Neural progenitor cell (in vitro differentiated cells): ENCODE results near the gene FGF2. TPM values are rescaled to one million over a fixed set of nuclear protein-coding genes. Genes with fewer than 3 reads are reported as not detected.
A peak's percentile ranks its signal among the peaks of the same experiment; 100 is the strongest.
"Not testable (repeated sequence)": the region's sequence is repeated elsewhere in the genome, so short reads cannot be mapped to it uniquely, and the experiment has no call there.

Experiments
- DNase-seq: peaks from one replicate; pipeline ENCODE4 v3.0.0-alpha.2; 2016; ENCODE audit warnings: low spot score
- H2AFZ ChIP-seq: fragments of 200-600 bp; sonication (generic); replicated peaks from 2 replicates; pipeline ENCODE4 v1.6.1; 2016; ENCODE audit warnings: antibody characterized with exemption
- H3F3A ChIP-seq: fragments of 200-600 bp; sonication (generic); 2 replicates; pipeline ENCODE4 v1.6.1; 2016; ENCODE audit warnings: antibody characterized with exemption, low read depth
- H3K27ac ChIP-seq: fragments of 200-600 bp; sonication (generic); 2 replicates; pipeline ENCODE4 v1.5.1; 2016; ENCODE audit warnings: mild to moderate bottlenecking
- H3K27me3 ChIP-seq: fragments of 200-600 bp; sonication (generic); 2 replicates; pipeline ENCODE4 v1.6.1; 2016; ENCODE audit warnings: mild to moderate bottlenecking, moderate library complexity
- H3K36me3 ChIP-seq: fragments of 200-600 bp; sonication (generic); 2 replicates; pipeline ENCODE4 v1.5.1; 2016
- H3K4me1 ChIP-seq: fragments of 200-600 bp; sonication (generic); 2 replicates; pipeline ENCODE4 v1.6.1; 2016; ENCODE audit warnings: mixed run types
- H3K4me2 ChIP-seq: fragments of 200-600 bp; sonication (generic); 2 replicates; pipeline ENCODE4 v1.6.1; 2016
- H3K4me3 ChIP-seq: fragments of 200-600 bp; sonication (generic); 2 replicates; pipeline ENCODE4 v1.5.1; 2016
- H3K79me2 ChIP-seq: fragments of 200-600 bp; sonication (generic); 2 replicates; pipeline ENCODE4 v1.6.1; 2016; ENCODE audit warnings: low read depth
- H3K9ac ChIP-seq: fragments of 200-600 bp; sonication (generic); 2 replicates; pipeline ENCODE4 v1.6.1; 2016
- H3K9me3 ChIP-seq: fragments of 200-600 bp; sonication (generic); 2 replicates; pipeline ENCODE4 v1.5.1; 2016; ENCODE audit warnings: low read depth
- H4K20me1 ChIP-seq: fragments of 200-600 bp; sonication (generic); 2 replicates; pipeline ENCODE4 v1.6.1; 2016; ENCODE audit warnings: low read depth
- H3K27ac Mint-ChIP-seq: 3 replicates; pipeline ENCODE4 v1.8.0; 2021; ENCODE audit warnings: mixed read lengths
- H3K27me3 Mint-ChIP-seq: 2 replicates; pipeline ENCODE4 v1.8.0; 2022; ENCODE audit warnings: low read depth, mild to moderate bottlenecking, inconsistent platforms, moderate library complexity, mixed read lengths; ENCODE audit not compliant: insufficient read depth
- H3K36me3 Mint-ChIP-seq: 3 replicates; pipeline ENCODE4 v1.8.0; 2021; ENCODE audit warnings: mixed read lengths
- H3K4me1 Mint-ChIP-seq: 3 replicates; pipeline ENCODE4 v1.8.0; 2021; ENCODE audit warnings: mixed read lengths
- H3K4me3 Mint-ChIP-seq: 3 replicates; pipeline ENCODE4 v1.8.0; 2021; ENCODE audit warnings: mild to moderate bottlenecking, moderate library complexity, mixed read lengths
- H3K9me3 Mint-ChIP-seq: 3 replicates; pipeline ENCODE4 v1.8.0; 2020; ENCODE audit warnings: mixed read lengths
- EZH2 ChIP-seq: fragments of 200-600 bp; sonication (generic); IDR thresholded peaks from 2 replicates; pipeline ENCODE4 v1.6.1; 2017; ENCODE audit warnings: antibody characterized with exemption, mild to moderate bottlenecking, moderate library complexity
- EZH2phosphoT487 ChIP-seq: fragments of 200-600 bp; sonication (generic); IDR thresholded peaks from 2 replicates; pipeline ENCODE4 v1.6.1; 2017; ENCODE audit warnings: antibody characterized with exemption
- total RNA-seq: library from RNA; depleted of rRNA; stranded (reverse); fragments of >200 nt; gene quantifications from 2 replicates; pipeline ENCODE4 v1.2.3, GENCODE V29; 2015; ENCODE audit warnings: low replicate concordance
- TF ChIP-seq, protein P1 (sequence below): fragments of 200-600 bp; sonication (generic); IDR thresholded peaks from 2 replicates; pipeline ENCODE4 v1.5.1; 2017; ENCODE audit warnings: antibody characterized with exemption, mild to moderate bottlenecking

The FGF2 gene
- total RNA-seq, 1 donor from 2014 or later: 43.8 TPM

DNA sequence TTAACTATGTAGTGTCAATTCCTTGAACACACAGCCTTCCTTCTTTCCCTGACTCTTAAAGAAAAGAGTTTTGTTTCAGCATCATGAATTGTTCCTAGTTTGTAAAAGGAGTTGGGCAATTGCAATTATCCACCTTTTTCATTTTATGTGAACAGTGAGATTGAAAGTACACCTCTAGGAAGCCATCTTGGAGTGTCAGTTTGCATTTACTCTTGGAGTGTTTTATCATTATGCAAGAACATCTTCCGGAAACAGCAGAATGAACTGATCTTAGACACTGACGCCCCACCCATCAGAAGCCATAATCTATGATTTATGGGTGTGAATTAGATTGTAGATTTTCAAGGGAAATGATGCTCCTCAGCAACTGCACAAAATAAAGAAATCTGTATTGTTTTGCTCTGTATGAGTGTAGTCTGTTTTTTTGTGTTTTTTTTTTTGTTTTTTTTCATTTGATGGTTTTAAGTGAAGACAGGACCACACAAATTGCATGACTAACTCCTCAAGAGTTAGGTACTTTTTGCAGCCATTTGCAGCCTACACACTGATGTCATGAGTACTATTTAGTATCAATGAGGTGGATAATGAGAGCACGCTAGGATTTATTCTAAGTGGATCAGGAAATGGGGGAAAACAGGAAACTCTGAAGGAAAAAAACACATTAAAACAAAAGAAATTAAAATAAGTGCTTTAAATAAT, 19.5 kb upstream of the FGF2 start:
- no peak overlapping the region for H3K4me2 ChIP-seq
- Mint-ChIP-seq H3K4me1 (no peaks in the 10 kb centered on the region), H3K27ac (no peak overlapping the region), H3K36me3 (peaks cover 2% of the 10 kb centered on the region), H3K27me3 (peaks cover 3% of the 10 kb centered on the region), H3K4me3 (no peak overlapping the region), H3K9me3 (peaks cover 6% of the 10 kb centered on the region)
- no peak for DNase-seq
- H3K4me3 ChIP-seq: no peak overlapping the region
- H2AFZ ChIP-seq: peak overlapping the region; percentile 3
- H3K36me3 ChIP-seq: no peaks in the 10 kb centered on the region
- H4K20me1 ChIP-seq: no peaks in the 10 kb centered on the region
- no peaks in the 10 kb centered on the region for H3K27me3 ChIP-seq
- H3F3A ChIP-seq: no peaks in the 10 kb centered on the region
- no peaks in the 10 kb centered on the region for H3K9me3 ChIP-seq
- TF ChIP-seq, protein P1, sequence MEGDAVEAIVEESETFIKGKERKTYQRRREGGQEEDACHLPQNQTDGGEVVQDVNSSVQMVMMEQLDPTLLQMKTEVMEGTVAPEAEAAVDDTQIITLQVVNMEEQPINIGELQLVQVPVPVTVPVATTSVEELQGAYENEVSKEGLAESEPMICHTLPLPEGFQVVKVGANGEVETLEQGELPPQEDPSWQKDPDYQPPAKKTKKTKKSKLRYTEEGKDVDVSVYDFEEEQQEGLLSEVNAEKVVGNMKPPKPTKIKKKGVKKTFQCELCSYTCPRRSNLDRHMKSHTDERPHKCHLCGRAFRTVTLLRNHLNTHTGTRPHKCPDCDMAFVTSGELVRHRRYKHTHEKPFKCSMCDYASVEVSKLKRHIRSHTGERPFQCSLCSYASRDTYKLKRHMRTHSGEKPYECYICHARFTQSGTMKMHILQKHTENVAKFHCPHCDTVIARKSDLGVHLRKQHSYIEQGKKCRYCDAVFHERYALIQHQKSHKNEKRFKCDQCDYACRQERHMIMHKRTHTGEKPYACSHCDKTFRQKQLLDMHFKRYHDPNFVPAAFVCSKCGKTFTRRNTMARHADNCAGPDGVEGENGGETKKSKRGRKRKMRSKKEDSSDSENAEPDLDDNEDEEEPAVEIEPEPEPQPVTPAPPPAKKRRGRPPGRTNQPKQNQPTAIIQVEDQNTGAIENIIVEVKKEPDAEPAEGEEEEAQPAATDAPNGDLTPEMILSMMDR: no peak
- no peak for TF ChIP-seq EZH2phosphoT487
- H3K9ac ChIP-seq: no peak overlapping the region
- H3K27ac ChIP-seq: no peak overlapping the region
- H3K79me2 ChIP-seq: no peaks in the 10 kb centered on the region
- H3K4me1 ChIP-seq: no peaks in the 10 kb centered on the region

DNA sequence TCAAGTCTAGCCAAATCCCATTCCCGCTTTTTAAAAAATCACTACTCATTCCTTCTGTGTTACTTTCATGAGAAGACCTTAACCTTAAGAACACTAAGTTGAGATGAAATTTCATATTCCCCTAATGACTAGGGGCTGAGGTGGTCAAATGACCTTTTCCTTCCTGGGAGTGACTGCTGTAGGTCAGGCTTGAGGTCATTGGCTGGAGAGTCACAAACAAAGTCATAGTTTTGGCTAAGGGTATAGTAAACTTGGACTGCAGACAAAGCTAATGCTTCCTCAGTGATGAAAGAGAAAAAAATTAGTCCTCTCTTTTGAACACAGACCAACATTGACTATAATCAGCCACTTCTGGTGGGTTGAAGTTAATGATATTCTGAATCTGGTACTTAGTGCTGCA, 16.0 kb upstream of the FGF2 start:
- Mint-ChIP-seq H3K27me3 (peaks cover 5% of the 10 kb centered on the region), H3K9me3 (peaks cover 8% of the 10 kb centered on the region), H3K36me3 (peaks cover 2% of the 10 kb centered on the region), H3K4me1 (no peaks in the 10 kb centered on the region), H3K27ac (no peak overlapping the region), H3K4me3 (no peak overlapping the region)
- TF ChIP-seq, protein P1: no peak
- no peak for TF ChIP-seq EZH2phosphoT487
- TF ChIP-seq EZH2: no peak
- no peak for DNase-seq
- Histone ChIP-seq H3K4me2 (no peak overlapping the region), H3K4me1 (no peaks in the 10 kb centered on the region), H4K20me1 (no peaks in the 10 kb centered on the region), H3K27ac (no peak overlapping the region), H2AFZ (no peak overlapping the region), H3F3A (no peaks in the 10 kb centered on the region), H3K9ac (no peak overlapping the region), H3K79me2 (no peaks in the 10 kb centered on the region), H3K4me3 (no peak overlapping the region), H3K27me3 (no peaks in the 10 kb centered on the region), H3K9me3 (no peaks in the 10 kb centered on the region), H3K36me3 (no peaks in the 10 kb centered on the region)

DNA sequence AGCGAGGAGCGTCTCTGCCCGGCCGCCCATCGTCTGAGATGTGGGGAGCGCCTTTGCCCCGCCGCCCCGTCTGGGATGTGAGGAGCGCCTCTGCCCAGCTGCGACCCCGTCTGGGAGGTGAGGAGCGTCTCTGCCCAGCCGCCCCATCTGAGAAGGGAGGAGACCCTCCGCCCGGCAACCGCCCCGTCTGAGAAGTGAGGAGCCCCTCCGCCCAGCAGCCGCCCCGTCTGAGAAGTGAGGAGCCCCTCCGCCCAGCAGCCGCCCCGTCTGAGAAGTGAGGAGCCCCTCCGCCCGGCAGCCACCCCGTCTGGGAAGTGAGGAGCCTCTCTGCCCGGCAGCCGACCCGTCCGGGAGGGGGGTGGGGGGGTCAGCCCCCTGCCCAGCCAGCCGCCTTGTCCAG, 14.8 kb upstream of the FGF2 start:
- H3K9me3 ChIP-seq, H3K9me3 Mint-ChIP-seq: not testable (repeated sequence)

DNA sequence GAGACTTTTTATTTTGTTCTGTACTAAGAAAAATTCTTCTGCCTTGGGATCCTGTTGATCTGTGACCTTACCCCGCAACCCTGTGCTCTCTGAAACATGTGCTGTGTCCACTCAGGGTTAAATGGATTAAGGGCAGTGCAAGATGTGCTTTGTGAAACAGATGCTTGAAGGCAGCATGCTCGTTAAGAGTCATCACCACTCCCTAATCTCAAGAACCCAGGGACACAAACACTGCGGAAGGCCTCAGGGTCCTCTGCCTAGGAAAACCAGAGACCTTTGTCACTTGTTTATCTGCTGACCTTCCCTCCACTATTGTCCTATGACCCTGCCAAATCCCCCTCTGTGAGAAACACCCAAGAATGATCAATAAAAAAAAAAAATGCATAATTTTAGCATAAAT, 13.8 kb upstream of the FGF2 start:
- not testable (repeated sequence) for H2AFZ ChIP-seq, H3K36me3 Mint-ChIP-seq, H3K27me3 ChIP-seq, H3K9me3 Mint-ChIP-seq, H3K4me3 Mint-ChIP-seq, DNase-seq, H3K27ac ChIP-seq, H3K36me3 ChIP-seq, H3F3A ChIP-seq, H3K4me1 Mint-ChIP-seq, H3K9ac ChIP-seq, H3K4me3 ChIP-seq, H3K4me1 ChIP-seq, H4K20me1 ChIP-seq, H3K9me3 ChIP-seq, H3K4me2 ChIP-seq, H3K27me3 Mint-ChIP-seq, H3K27ac Mint-ChIP-seq, H3K79me2 ChIP-seq

More for the DNA sequence above, 14.8 kb upstream of the FGF2 start:
- not testable (repeated sequence) for H3K27ac ChIP-seq, H3K36me3 ChIP-seq, H3F3A ChIP-seq, H3K27me3 Mint-ChIP-seq, H3K4me1 Mint-ChIP-seq, H3K9ac ChIP-seq, H3K27ac Mint-ChIP-seq, DNase-seq, H3K4me3 Mint-ChIP-seq, H4K20me1 ChIP-seq, H3K36me3 Mint-ChIP-seq, H2AFZ ChIP-seq, H3K4me3 ChIP-seq, H3K4me1 ChIP-seq, H3K79me2 ChIP-seq, H3K4me2 ChIP-seq, H3K27me3 ChIP-seq
